ENCODE results near the gene MPPED2.

DNA sequence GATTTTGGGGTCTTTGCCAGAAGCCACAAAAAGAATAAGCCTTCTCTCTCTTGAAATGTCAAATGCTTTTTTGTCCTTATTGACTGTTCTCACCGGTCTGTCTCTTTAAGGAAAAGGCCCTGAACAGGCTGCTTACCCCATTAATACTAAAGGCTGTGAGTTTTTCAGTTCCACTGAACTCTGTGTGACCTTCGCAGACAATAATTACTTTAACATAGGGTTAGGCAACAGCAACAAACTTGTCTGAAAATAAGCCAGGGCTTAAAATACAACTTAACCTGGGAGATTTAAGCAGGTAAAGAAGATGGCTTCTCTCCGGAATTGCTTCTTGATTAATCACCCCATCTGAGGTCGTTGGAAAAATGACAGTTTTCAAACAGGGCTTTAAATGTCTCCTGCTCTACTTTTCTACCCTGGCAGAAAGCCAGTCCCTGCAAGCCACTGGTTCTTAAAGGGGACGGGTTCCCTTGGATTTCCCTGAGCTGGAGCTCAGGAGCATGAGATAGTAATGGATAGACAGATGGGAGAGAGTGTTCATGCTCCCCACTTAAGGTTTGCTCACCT lies 193.8 kb downstream of the MPPED2 start:
- TF ChIP-seq, protein P1, sequence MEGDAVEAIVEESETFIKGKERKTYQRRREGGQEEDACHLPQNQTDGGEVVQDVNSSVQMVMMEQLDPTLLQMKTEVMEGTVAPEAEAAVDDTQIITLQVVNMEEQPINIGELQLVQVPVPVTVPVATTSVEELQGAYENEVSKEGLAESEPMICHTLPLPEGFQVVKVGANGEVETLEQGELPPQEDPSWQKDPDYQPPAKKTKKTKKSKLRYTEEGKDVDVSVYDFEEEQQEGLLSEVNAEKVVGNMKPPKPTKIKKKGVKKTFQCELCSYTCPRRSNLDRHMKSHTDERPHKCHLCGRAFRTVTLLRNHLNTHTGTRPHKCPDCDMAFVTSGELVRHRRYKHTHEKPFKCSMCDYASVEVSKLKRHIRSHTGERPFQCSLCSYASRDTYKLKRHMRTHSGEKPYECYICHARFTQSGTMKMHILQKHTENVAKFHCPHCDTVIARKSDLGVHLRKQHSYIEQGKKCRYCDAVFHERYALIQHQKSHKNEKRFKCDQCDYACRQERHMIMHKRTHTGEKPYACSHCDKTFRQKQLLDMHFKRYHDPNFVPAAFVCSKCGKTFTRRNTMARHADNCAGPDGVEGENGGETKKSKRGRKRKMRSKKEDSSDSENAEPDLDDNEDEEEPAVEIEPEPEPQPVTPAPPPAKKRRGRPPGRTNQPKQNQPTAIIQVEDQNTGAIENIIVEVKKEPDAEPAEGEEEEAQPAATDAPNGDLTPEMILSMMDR (IDR thresholded peaks at IDR 0.05) = no peak
- TF ChIP-seq POLR2A (IDR thresholded peaks at IDR 0.05) = no peak
